Nephron progenitor cell (in vitro differentiated cells): ENCODE results near the gene HSPG2.
"Not testable (repeated sequence)": the region's sequence is repeated elsewhere in the genome, so short reads cannot be mapped to it uniquely, and the experiment has no call there.

Experiments
- DNase-seq: peaks from one replicate; pipeline ENCODE4 v3.0.0; 2021
- H3K27ac Mint-ChIP-seq: 2 replicates; pipeline ENCODE4 v1.8.0; 2021; ENCODE audit warnings: mild to moderate bottlenecking, moderate library complexity, mixed read lengths
- H3K27me3 Mint-ChIP-seq: 2 replicates; pipeline ENCODE4 v1.8.0; 2021; ENCODE audit warnings: mild to moderate bottlenecking, low read depth, mixed read lengths; ENCODE audit not compliant: poor library complexity
- H3K36me3 Mint-ChIP-seq: 2 replicates; pipeline ENCODE4 v1.8.0; 2021; ENCODE audit warnings: low read depth, mixed read lengths
- H3K4me1 Mint-ChIP-seq: 2 replicates; pipeline ENCODE4 v1.8.0; 2021; ENCODE audit warnings: mixed read lengths
- H3K4me3 Mint-ChIP-seq: 2 replicates; pipeline ENCODE4 v1.8.0; 2021; ENCODE audit warnings: mild to moderate bottlenecking, moderate library complexity, mixed read lengths
- H3K9me3 Mint-ChIP-seq: 2 replicates; pipeline ENCODE4 v1.8.0; 2021; ENCODE audit warnings: mild to moderate bottlenecking, moderate library complexity, mixed read lengths
- TF ChIP-seq, protein P1 (sequence below): fragments of 200-600 bp; sonication (generic); IDR thresholded peaks from 2 replicates; pipeline ENCODE4 v1.5.0; 2021; ENCODE audit warnings: antibody characterized with exemption

The HSPG2 gene

DNA sequence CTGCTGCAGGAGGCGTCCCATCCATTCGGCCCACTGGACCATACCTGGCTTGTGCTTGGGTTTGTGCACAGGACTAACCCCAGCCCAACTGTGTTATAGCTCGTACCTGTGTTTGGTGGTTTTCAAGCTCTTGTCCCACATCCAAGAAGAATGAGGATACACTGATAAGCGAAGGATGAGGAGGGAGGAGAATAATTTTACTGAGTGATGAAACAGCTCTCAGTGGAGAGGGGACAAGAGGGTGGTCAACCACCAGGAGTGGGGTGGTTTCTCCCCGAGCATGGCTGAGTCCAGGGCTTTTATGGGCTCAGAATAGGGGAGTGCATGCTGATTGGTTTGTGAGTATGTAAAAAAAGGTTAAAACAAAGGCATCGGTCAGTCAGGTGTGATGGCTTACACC, 142.0 kb downstream of the HSPG2 start:
- no peak overlapping the region for H3K4me3 Mint-ChIP-seq
- no peaks in the 10 kb centered on the region for H3K36me3 Mint-ChIP-seq
- H3K9me3 Mint-ChIP-seq: peaks cover 6% of the 10 kb centered on the region
- H3K27me3 Mint-ChIP-seq: peaks cover 4% of the 10 kb centered on the region
- no peak overlapping the region for H3K27ac Mint-ChIP-seq
- DNase-seq: no peak
- H3K4me1 Mint-ChIP-seq: no peaks in the 10 kb centered on the region
- TF ChIP-seq, protein P1, sequence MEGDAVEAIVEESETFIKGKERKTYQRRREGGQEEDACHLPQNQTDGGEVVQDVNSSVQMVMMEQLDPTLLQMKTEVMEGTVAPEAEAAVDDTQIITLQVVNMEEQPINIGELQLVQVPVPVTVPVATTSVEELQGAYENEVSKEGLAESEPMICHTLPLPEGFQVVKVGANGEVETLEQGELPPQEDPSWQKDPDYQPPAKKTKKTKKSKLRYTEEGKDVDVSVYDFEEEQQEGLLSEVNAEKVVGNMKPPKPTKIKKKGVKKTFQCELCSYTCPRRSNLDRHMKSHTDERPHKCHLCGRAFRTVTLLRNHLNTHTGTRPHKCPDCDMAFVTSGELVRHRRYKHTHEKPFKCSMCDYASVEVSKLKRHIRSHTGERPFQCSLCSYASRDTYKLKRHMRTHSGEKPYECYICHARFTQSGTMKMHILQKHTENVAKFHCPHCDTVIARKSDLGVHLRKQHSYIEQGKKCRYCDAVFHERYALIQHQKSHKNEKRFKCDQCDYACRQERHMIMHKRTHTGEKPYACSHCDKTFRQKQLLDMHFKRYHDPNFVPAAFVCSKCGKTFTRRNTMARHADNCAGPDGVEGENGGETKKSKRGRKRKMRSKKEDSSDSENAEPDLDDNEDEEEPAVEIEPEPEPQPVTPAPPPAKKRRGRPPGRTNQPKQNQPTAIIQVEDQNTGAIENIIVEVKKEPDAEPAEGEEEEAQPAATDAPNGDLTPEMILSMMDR: no peak

DNA sequence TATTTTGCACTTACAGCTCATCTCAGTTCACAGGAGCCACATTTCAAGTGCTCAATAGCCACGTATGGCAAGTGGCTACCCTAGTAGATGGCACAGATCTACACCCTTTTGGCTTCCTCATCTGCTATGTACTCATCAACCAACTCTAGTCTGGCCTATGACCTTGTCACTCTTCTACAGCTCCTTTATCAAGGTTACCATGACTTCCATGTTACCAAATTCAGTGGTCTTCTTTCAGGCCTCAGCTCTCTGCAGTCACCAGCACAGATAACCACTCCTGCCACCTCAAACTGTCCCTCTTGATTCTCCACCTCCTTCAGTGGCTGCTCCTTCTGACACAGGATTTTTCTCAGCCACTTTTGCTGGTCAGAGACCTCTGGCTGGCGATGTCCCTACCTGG, 142.5 kb downstream of the HSPG2 start:
- Mint-ChIP-seq H3K4me3 (no peak overlapping the region), H3K4me1 (no peaks in the 10 kb centered on the region), H3K27ac (no peak overlapping the region), H3K36me3 (no peaks in the 10 kb centered on the region), H3K9me3 (peaks cover 6% of the 10 kb centered on the region), H3K27me3 (peaks cover 3% of the 10 kb centered on the region)
- no peak for DNase-seq
- TF ChIP-seq, protein P1: no peak

DNA sequence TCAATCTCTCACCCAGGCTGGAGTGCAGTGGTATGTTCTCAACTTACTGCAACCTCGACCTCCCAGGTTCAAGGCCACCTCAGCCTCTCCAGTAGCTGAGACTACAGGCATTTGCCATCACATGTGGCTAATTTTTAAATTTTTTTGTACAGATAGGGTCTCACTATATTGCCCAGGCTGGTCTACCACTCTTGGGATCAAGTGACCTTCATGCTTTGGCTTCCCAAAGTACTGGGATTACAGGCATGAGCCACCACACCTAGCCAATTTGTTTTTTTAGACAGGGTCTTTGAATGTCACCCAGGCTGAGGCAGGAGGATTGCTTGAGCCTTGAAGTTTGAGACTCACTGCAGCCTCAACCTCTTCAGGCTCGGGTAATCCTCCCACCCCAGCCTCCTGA, 144.0 kb downstream of the HSPG2 start:
- no peak for DNase-seq
- Mint-ChIP-seq H3K9me3 (peaks cover 6% of the 10 kb centered on the region), H3K36me3 (no peaks in the 10 kb centered on the region), H3K27ac (no peak overlapping the region), H3K4me1 (no peaks in the 10 kb centered on the region), H3K27me3 (peaks cover 3% of the 10 kb centered on the region), H3K4me3 (no peak overlapping the region)
- TF ChIP-seq, protein P1: no peak

DNA sequence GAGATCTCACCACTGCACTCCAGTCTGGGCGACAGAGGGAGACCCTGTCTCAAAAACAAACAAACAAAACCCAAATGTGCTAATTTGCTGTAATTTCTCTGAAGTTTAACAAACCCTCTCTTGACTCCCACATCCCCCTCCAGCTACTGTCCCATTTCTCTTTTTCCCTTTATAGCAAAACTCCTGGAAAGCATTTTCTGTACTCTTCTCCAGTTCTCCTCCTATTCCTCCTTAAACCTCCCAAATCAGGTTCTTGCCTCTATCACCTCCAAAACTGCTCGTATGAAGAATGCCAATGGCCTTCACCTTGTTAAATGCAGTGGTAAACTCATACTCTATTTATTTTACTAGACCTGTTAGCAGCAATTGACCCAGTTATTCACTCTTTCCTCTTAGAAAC, 150.5 kb downstream of the HSPG2 start:
- no peak overlapping the region for H3K27ac Mint-ChIP-seq
- H3K27me3 Mint-ChIP-seq: peaks cover 16% of the 10 kb centered on the region
- DNase-seq: no peak
- no peak overlapping the region for H3K4me3 Mint-ChIP-seq
- H3K36me3 Mint-ChIP-seq: no peaks in the 10 kb centered on the region
- no peaks in the 10 kb centered on the region for H3K9me3 Mint-ChIP-seq
- peaks cover 5% of the 10 kb centered on the region for H3K4me1 Mint-ChIP-seq
- TF ChIP-seq, protein P1: no peak

DNA sequence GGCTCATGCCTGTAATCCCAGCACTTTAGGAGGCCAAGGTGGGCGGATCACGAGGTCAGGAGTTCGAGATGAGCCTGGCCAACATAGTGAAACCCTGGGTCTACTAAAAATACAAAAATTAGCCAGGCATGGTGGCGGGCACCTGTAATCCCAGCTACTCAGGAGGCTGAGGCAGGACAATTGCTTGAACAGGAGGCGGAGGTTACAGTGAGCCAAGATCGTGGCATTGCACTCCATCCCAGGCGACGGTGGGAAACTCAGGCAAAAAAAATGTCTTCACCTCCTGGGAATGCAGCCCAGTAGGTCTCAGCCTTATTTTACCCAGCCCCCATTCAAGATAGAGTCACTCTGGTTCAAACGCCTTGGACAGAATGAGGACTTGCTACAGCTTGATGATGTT, 151.3 kb downstream of the HSPG2 start:
- not testable (repeated sequence) for H3K36me3 Mint-ChIP-seq, H3K27ac Mint-ChIP-seq, H3K4me3 Mint-ChIP-seq, H3K4me1 Mint-ChIP-seq, DNase-seq, H3K9me3 Mint-ChIP-seq
- H3K27me3 Mint-ChIP-seq: peaks cover 16% of the 10 kb centered on the region

DNA sequence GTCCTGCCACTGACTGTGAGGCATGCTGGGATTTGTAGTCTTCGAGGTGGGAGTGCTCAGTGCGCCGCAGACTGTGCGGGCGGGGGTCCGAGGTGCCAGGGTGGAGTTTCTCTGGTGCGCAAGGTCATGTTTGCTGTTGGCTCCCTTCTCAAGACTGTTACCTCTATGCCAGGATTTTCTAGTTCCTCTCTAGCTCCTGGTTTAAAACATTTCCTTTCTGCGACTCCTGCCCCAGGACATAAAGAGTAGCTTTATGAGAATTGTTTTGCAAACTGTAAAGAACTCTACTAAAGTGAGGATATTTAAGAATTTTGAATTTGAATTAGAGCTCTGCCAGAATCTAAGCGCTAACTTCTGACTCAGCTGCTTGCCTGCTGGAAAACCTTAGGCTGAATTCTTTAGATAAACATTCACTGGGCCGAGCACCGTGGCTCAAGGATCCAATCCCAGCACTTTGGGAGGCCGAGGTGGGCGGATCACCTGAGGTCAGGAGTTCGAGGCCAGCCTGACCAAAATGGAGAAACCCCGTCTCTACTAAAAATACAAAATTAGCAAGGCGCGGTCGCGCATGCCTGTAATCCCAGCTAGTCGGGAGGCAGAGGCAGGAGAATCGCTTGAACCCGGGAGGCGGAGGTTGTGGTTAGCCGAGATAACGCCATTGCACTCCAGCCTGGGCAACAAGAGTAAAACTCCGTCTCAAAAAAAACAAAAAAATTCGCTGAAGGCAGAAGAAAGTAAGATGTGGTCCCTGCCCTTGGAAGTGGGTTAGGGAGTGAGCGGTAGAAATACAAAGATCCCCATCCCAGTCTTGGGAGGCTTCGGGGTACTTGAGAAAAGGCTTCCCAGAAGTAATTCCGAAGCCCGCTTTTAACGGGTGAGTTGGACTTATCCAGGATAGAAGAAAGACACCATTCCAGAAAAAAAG, 153.2 kb downstream of the HSPG2 start:
- peak overlapping the region; percentile 100 for H3K27ac Mint-ChIP-seq
- H3K27me3 Mint-ChIP-seq: peaks cover 16% of the 10 kb centered on the region
- DNase-seq: peak; percentile 87
- peaks cover 9% of the 10 kb centered on the region for H3K9me3 Mint-ChIP-seq
- peaks cover 15% of the 10 kb centered on the region for H3K4me1 Mint-ChIP-seq
- peak overlapping the region; percentile 93 for H3K4me3 Mint-ChIP-seq
- peaks cover 13% of the 10 kb centered on the region for H3K36me3 Mint-ChIP-seq
- TF ChIP-seq, protein P1: no peak
